ENCODE results near the gene FMNL2. TPM values are rescaled to one million over a fixed set of nuclear protein-coding genes. Genes with fewer than 3 reads are reported as not detected.
"Not testable (repeated sequence)": the region's sequence is repeated elsewhere in the genome, so short reads cannot be mapped to it uniquely, and the experiment has no call there.

The FMNL2 gene
- polyA plus RNA-seq, 4 donors = 7.0 to 23.3 (median 8.7) TPM

- FAIRE-seq (no peak), DNase-seq (no peak)
- H3K27me3 ChIP-seq (ENCODE audit: control insufficient read depth in 3 of 3, insufficient read depth in 3 of 3, low read length in 3 of 3) = no peaks in the 10 kb centered on the region
- no peak overlapping the region for H3K4me3 ChIP-seq (ENCODE audit: low read depth in 1 of 3, low read length in 3 of 3)
- no peaks in the 10 kb centered on the region for H3K4me1 ChIP-seq (ENCODE audit: control insufficient read depth in 3 of 3, insufficient read depth in 2 of 3, low read depth in 1 of 3, low read length in 2 of 3)
- no peak overlapping the region for H3K27ac ChIP-seq (ENCODE audit: low read depth in 1 of 3, low read length in 2 of 3)
- peaks cover 0 to 3% of the 10 kb centered on the region in 2 donors for H3K9me3 ChIP-seq (ENCODE audit: control insufficient read depth in 2 of 2, insufficient read depth in 1 of 2, low read depth in 1 of 2, low read length in 1 of 2)
- H3K36me3 ChIP-seq (ENCODE audit: control insufficient read depth in 3 of 3, insufficient read depth in 2 of 3, low read depth in 1 of 3, low read length in 3 of 3) = peaks cover 0 to 7% (median 0%) of the 10 kb centered on the region in 3 donors
Observed at GRCh38 chr2:152385650-152386049, 50.7 kb downstream of the FMNL2 start.

- Histone ChIP-seq H3K9me3 (ENCODE audit: control insufficient read depth in 2 of 2, insufficient read depth in 1 of 2, low read depth in 1 of 2, low read length in 1 of 2) (peaks cover 0 to 3% of the 10 kb centered on the region in 2 donors), H3K27ac (ENCODE audit: low read depth in 1 of 3, low read length in 2 of 3) (no peak overlapping the region), H3K4me3 (ENCODE audit: low read depth in 1 of 3, low read length in 3 of 3) (no peak overlapping the region), H3K4me1 (ENCODE audit: control insufficient read depth in 3 of 3, insufficient read depth in 2 of 3, low read depth in 1 of 3, low read length in 2 of 3) (no peaks in the 10 kb centered on the region), H3K36me3 (ENCODE audit: control insufficient read depth in 3 of 3, insufficient read depth in 2 of 3, low read depth in 1 of 3, low read length in 3 of 3) (peaks cover 0 to 7% (median 0%) of the 10 kb centered on the region in 3 donors), H3K27me3 (ENCODE audit: control insufficient read depth in 3 of 3, insufficient read depth in 3 of 3, low read length in 3 of 3) (no peaks in the 10 kb centered on the region)
- FAIRE-seq (no peak), DNase-seq (no peak)
- WGBS, 3 donors = 70 to 85% (median 72%) methylated on average over 1 of the region's 1 CpG
Observed at GRCh38 chr2:152386266-152386665, 51.3 kb downstream of the FMNL2 start.

- H3K27me3 ChIP-seq (ENCODE audit: control insufficient read depth in 3 of 3, insufficient read depth in 3 of 3, low read length in 3 of 3) = no peaks in the 10 kb centered on the region
- peaks cover 0 to 3% of the 10 kb centered on the region in 2 donors for H3K9me3 ChIP-seq (ENCODE audit: control insufficient read depth in 2 of 2, insufficient read depth in 1 of 2, low read depth in 1 of 2, low read length in 1 of 2)
- no peak overlapping the region for H3K4me3 ChIP-seq (ENCODE audit: low read depth in 1 of 3, low read length in 3 of 3)
- FAIRE-seq = no peak
- no peaks in the 10 kb centered on the region for H3K4me1 ChIP-seq (ENCODE audit: control insufficient read depth in 3 of 3, insufficient read depth in 2 of 3, low read depth in 1 of 3, low read length in 2 of 3)
- no peak overlapping the region for H3K27ac ChIP-seq (ENCODE audit: low read depth in 1 of 3, low read length in 2 of 3)
- WGBS, 3 donors = 36 to 65% (median 61%) methylated on average over 1 of the region's 1 CpG
- H3K36me3 ChIP-seq (ENCODE audit: control insufficient read depth in 3 of 3, insufficient read depth in 2 of 3, low read depth in 1 of 3, low read length in 3 of 3) = peaks cover 0 to 7% (median 0%) of the 10 kb centered on the region in 3 donors
- no peak for DNase-seq
Observed at GRCh38 chr2:152387041-152387440, 52.1 kb downstream of the FMNL2 start.

GRCh38 chr2:152388269-152388668 lies 53.3 kb downstream of the FMNL2 start:
- 86 to 93% (median 92%) methylated on average over 9 of the region's 9 CpGs for WGBS, 3 donors
- FAIRE-seq; H3K36me3 ChIP-seq (ENCODE audit: control insufficient read depth in 3 of 3, insufficient read depth in 2 of 3, low read depth in 1 of 3, low read length in 3 of 3); H3K27ac ChIP-seq (ENCODE audit: low read depth in 1 of 3, low read length in 2 of 3); H3K9me3 ChIP-seq (ENCODE audit: control insufficient read depth in 2 of 2, insufficient read depth in 1 of 2, low read depth in 1 of 2, low read length in 1 of 2); DNase-seq; H3K4me3 ChIP-seq (ENCODE audit: low read depth in 1 of 3, low read length in 3 of 3); H3K4me1 ChIP-seq (ENCODE audit: control insufficient read depth in 3 of 3, insufficient read depth in 2 of 3, low read depth in 1 of 3, low read length in 2 of 3); H3K27me3 ChIP-seq (ENCODE audit: control insufficient read depth in 3 of 3, insufficient read depth in 3 of 3, low read length in 3 of 3): not testable (repeated sequence)

GRCh38 chr2:152389483-152389882 lies 54.5 kb downstream of the FMNL2 start:
- Histone ChIP-seq H3K27me3 (ENCODE audit: control insufficient read depth in 3 of 3, insufficient read depth in 3 of 3, low read length in 3 of 3) (no peaks in the 10 kb centered on the region), H3K4me3 (ENCODE audit: low read depth in 1 of 3, low read length in 3 of 3) (no peak overlapping the region), H3K4me1 (ENCODE audit: control insufficient read depth in 3 of 3, insufficient read depth in 2 of 3, low read depth in 1 of 3, low read length in 2 of 3) (no peaks in the 10 kb centered on the region), H3K9me3 (ENCODE audit: control insufficient read depth in 2 of 2, insufficient read depth in 1 of 2, low read depth in 1 of 2, low read length in 1 of 2) (peaks cover 0 to 3% of the 10 kb centered on the region in 2 donors), H3K36me3 (ENCODE audit: control insufficient read depth in 3 of 3, insufficient read depth in 2 of 3, low read depth in 1 of 3, low read length in 3 of 3) (peaks cover 0 to 7% (median 0%) of the 10 kb centered on the region in 3 donors), H3K27ac (ENCODE audit: low read depth in 1 of 3, low read length in 2 of 3) (no peak overlapping the region)
- FAIRE-seq = no peak
- 94 to 95% (median 94%) methylated on average over 19 of the region's 19 CpGs for WGBS, 3 donors
- DNase-seq = no peak

- H3K4me1 ChIP-seq (ENCODE audit: control insufficient read depth in 3 of 3, insufficient read depth in 2 of 3, low read depth in 1 of 3, low read length in 2 of 3) = no peaks in the 10 kb centered on the region
- no peaks in the 10 kb centered on the region for H3K27me3 ChIP-seq (ENCODE audit: control insufficient read depth in 3 of 3, insufficient read depth in 3 of 3, low read length in 3 of 3)
- H3K36me3 ChIP-seq (ENCODE audit: control insufficient read depth in 3 of 3, insufficient read depth in 2 of 3, low read depth in 1 of 3, low read length in 3 of 3) = peaks cover 0 to 7% (median 0%) of the 10 kb centered on the region in 3 donors
- no peak overlapping the region for H3K27ac ChIP-seq (ENCODE audit: low read depth in 1 of 3, low read length in 2 of 3)
- peaks cover 0 to 3% of the 10 kb centered on the region in 2 donors for H3K9me3 ChIP-seq (ENCODE audit: control insufficient read depth in 2 of 2, insufficient read depth in 1 of 2, low read depth in 1 of 2, low read length in 1 of 2)
- DNase-seq (no peak), FAIRE-seq (no peak)
- 88 to 92% (median 91%) methylated on average over 2 of the region's 2 CpGs for WGBS, 3 donors
- no peak overlapping the region for H3K4me3 ChIP-seq (ENCODE audit: low read depth in 1 of 3, low read length in 3 of 3)
Observed at GRCh38 chr2:152390837-152391236, 55.9 kb downstream of the FMNL2 start.

- peaks cover 0 to 7% (median 0%) of the 10 kb centered on the region in 3 donors for H3K36me3 ChIP-seq (ENCODE audit: control insufficient read depth in 3 of 3, insufficient read depth in 2 of 3, low read depth in 1 of 3, low read length in 3 of 3)
- DNase-seq (no peak), FAIRE-seq (no peak)
- peaks cover 0 to 3% of the 10 kb centered on the region in 2 donors for H3K9me3 ChIP-seq (ENCODE audit: control insufficient read depth in 2 of 2, insufficient read depth in 1 of 2, low read depth in 1 of 2, low read length in 1 of 2)
- H3K4me1 ChIP-seq (ENCODE audit: control insufficient read depth in 3 of 3, insufficient read depth in 2 of 3, low read depth in 1 of 3, low read length in 2 of 3) = no peaks in the 10 kb centered on the region
- H3K27me3 ChIP-seq (ENCODE audit: control insufficient read depth in 3 of 3, insufficient read depth in 3 of 3, low read length in 3 of 3) = no peaks in the 10 kb centered on the region
- H3K27ac ChIP-seq (ENCODE audit: low read depth in 1 of 3, low read length in 2 of 3) = no peak overlapping the region
- WGBS, 3 donors = 97 to 98% (median 97%) methylated on average over 2 of the region's 2 CpGs
- no peak overlapping the region for H3K4me3 ChIP-seq (ENCODE audit: low read depth in 1 of 3, low read length in 3 of 3)
Observed at GRCh38 chr2:152391318-152391717, 56.3 kb downstream of the FMNL2 start.

- FAIRE-seq (no peak), DNase-seq (no peak)
- Histone ChIP-seq H3K27ac (ENCODE audit: low read depth in 1 of 3, low read length in 2 of 3) (no peak overlapping the region), H3K36me3 (ENCODE audit: control insufficient read depth in 3 of 3, insufficient read depth in 2 of 3, low read depth in 1 of 3, low read length in 3 of 3) (peaks cover 0 to 7% (median 0%) of the 10 kb centered on the region in 3 donors), H3K4me1 (ENCODE audit: control insufficient read depth in 3 of 3, insufficient read depth in 2 of 3, low read depth in 1 of 3, low read length in 2 of 3) (no peaks in the 10 kb centered on the region), H3K9me3 (ENCODE audit: control insufficient read depth in 2 of 2, insufficient read depth in 1 of 2, low read depth in 1 of 2, low read length in 1 of 2) (peaks cover 0 to 3% of the 10 kb centered on the region in 2 donors), H3K27me3 (ENCODE audit: control insufficient read depth in 3 of 3, insufficient read depth in 3 of 3, low read length in 3 of 3) (no peaks in the 10 kb centered on the region), H3K4me3 (ENCODE audit: low read depth in 1 of 3, low read length in 3 of 3) (no peak overlapping the region)
- WGBS, 3 donors = 93 to 100% (median 96%) methylated on average over 1 of the region's 1 CpG
Observed at GRCh38 chr2:152393377-152393776, 58.4 kb downstream of the FMNL2 start.

GRCh38 chr2:152394326-152394725 lies 59.4 kb downstream of the FMNL2 start:
- H3K4me1 ChIP-seq (ENCODE audit: control insufficient read depth in 3 of 3, insufficient read depth in 2 of 3, low read depth in 1 of 3, low read length in 2 of 3) = no peaks in the 10 kb centered on the region
- peaks cover 0 to 3% of the 10 kb centered on the region in 2 donors for H3K9me3 ChIP-seq (ENCODE audit: control insufficient read depth in 2 of 2, insufficient read depth in 1 of 2, low read depth in 1 of 2, low read length in 1 of 2)
- peaks cover 0 to 7% (median 0%) of the 10 kb centered on the region in 3 donors for H3K36me3 ChIP-seq (ENCODE audit: control insufficient read depth in 3 of 3, insufficient read depth in 2 of 3, low read depth in 1 of 3, low read length in 3 of 3)
- DNase-seq (no peak), FAIRE-seq (no peak)
- no peaks in the 10 kb centered on the region for H3K27me3 ChIP-seq (ENCODE audit: control insufficient read depth in 3 of 3, insufficient read depth in 3 of 3, low read length in 3 of 3)
- no peak overlapping the region for H3K27ac ChIP-seq (ENCODE audit: low read depth in 1 of 3, low read length in 2 of 3)
- no peak overlapping the region for H3K4me3 ChIP-seq (ENCODE audit: low read depth in 1 of 3, low read length in 3 of 3)
